Skeletal muscle satellite cell (primary cell): Measurements from ENCODE around the gene MAP3K8.
"Not testable (repeated sequence)": the region's sequence is repeated elsewhere in the genome, so short reads cannot be mapped to it uniquely, and the experiment has no call there.

Experiments used
- H3K27me3 ChIP-seq: 2 replicates; pipeline ENCODE4 v1.7.0; 2013; ENCODE audit warnings: low read length; ENCODE audit not compliant: control insufficient read depth, insufficient read depth
- H3K36me3 ChIP-seq: 2 replicates; pipeline ENCODE4 v1.7.0; 2013; ENCODE audit warnings: mild to moderate bottlenecking, control low read depth, low read length; ENCODE audit not compliant: insufficient read depth
- H3K4me1 ChIP-seq: 2 replicates; pipeline ENCODE4 v1.7.0; 2013; ENCODE audit warnings: low read length; ENCODE audit not compliant: control insufficient read depth, insufficient read depth
- H3K4me2 ChIP-seq: 2 replicates; pipeline ENCODE4 v1.7.0; 2013; ENCODE audit warnings: mild to moderate bottlenecking, low read length
- H3K4me3 ChIP-seq: 2 replicates; pipeline ENCODE4 v1.7.0; 2013; ENCODE audit warnings: low read length
- H3K9ac ChIP-seq: 2 replicates; pipeline ENCODE4 v1.7.0; 2013; ENCODE audit warnings: mild to moderate bottlenecking, low read depth, low read length, moderate library complexity
- H3K9me3 ChIP-seq: replicated peaks from 2 replicates; pipeline ENCODE4 v1.7.0; 2013; ENCODE audit warnings: mild to moderate bottlenecking, control low read depth, low read length

Gene MAP3K8

DNA sequence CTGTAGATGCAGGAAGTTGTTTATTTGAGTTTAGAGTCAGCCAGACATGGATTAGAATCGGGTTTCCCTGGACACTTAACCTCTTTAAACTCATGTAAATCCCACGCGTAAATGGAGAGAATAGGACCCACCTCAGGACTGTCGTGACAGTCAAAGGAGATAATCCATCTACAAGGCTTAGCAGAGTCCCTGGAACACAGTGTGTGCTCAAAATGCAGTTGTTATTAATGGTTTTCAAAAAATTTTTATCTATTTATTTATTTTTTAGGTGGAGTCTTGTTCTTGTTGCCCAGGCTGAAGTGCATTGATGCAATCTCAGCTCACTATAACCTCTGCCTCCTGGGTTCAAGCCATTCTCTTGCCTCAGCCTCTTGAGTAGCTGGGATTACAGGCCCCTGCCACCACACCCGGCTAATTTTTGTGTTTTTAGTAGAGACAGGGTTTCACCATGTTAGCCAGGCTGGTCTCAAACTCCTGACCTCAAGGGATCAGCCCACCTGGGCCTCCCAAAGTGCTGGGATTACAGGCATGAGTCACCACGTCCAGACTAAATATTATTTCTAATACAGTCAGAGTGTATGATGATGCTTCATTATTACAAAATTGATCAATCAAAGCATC is 10.2 kb upstream of the MAP3K8 start:
- Histone ChIP-seq H3K4me1 (peaks cover 14% of the 10 kb centered on the region), H3K4me2 (peak overlapping the region; percentile 1)
- H3K9me3 ChIP-seq, H3K36me3 ChIP-seq, H3K4me3 ChIP-seq, H3K27me3 ChIP-seq, H3K9ac ChIP-seq: not testable (repeated sequence)

DNA sequence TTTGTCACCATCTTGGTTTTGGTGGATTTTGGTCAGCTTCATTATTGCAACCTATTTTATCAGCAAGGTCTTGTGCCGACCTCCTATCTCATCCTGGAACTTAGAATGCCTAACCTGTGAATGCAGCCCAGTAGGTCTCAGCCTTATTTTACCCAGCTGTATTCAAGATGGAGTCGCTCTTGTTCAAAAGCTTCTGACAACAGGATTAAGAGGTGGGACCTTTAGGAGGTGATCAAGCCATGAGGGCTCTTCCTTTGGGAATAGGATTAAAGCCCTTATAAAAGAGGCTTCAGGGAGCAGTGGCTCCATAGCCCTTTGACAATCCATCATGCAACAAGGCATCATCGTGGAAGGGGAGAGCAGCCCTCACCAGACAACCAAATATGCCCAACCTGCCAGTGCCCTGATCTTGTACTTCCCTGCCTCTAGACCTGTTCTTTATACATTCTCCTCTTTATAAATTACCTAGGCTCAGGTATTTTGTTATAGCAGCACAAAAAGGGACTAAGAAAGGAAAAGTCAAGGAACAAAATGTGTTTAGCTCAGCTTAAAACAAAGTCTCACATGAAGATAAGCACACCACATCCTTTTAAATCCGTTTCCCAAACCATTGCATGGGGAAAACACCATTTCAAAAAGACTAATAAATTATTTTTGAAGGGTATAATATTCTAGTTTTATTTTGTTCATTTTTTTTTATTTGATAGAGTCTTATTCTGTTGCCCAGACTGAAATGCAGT is 8.5 kb upstream of the MAP3K8 start:
- H3K4me2 ChIP-seq: no peak overlapping the region
- H3K27me3 ChIP-seq: no peaks in the 10 kb centered on the region
- no peaks in the 10 kb centered on the region for H3K9me3 ChIP-seq
- H3K4me1 ChIP-seq: peaks cover 14% of the 10 kb centered on the region
- H3K36me3 ChIP-seq: no peaks in the 10 kb centered on the region
- no peak overlapping the region for H3K9ac ChIP-seq
- no peak overlapping the region for H3K4me3 ChIP-seq

DNA sequence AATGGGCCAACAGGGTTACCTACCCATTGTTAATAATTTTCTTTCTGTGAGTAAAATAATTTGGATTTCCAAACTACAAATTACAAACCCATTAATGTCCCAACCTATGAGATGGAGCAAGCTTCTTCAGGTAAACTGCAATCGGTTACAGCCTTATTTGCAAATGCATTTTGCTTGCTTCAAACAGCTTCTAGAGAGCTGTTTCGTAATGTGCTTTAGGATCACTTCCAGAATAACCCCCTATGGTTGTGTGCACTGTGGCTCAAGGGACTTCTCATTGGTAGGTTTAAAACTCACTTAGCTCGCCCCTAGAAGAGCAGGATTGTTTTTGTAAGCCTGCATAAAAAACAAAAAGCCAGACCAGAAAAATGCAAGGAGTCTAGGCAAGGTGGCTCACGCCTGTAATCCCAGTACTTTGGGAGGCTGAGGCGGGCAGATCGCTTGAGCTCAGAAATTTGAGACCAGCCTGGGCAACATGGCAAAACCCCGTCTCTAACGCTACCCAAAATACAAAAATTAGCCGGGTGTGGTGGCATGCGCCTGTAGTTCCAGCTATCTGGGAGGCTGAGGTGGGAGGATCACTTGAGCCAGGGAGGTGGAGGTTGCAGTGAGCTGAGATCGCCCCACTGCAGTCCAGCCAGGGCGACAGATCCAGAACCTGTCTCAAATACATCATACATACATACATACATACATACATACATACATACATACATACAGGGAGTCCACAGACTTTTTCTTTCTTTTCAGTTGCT is 3.3 kb upstream of the MAP3K8 start:
- no peak overlapping the region for H3K4me3 ChIP-seq
- H3K27me3 ChIP-seq: no peaks in the 10 kb centered on the region
- H3K9me3 ChIP-seq: no peaks in the 10 kb centered on the region
- H3K4me1 ChIP-seq: peaks cover 17% of the 10 kb centered on the region
- no peak overlapping the region for H3K4me2 ChIP-seq
- H3K9ac ChIP-seq: no peak overlapping the region
- H3K36me3 ChIP-seq: no peaks in the 10 kb centered on the region

DNA sequence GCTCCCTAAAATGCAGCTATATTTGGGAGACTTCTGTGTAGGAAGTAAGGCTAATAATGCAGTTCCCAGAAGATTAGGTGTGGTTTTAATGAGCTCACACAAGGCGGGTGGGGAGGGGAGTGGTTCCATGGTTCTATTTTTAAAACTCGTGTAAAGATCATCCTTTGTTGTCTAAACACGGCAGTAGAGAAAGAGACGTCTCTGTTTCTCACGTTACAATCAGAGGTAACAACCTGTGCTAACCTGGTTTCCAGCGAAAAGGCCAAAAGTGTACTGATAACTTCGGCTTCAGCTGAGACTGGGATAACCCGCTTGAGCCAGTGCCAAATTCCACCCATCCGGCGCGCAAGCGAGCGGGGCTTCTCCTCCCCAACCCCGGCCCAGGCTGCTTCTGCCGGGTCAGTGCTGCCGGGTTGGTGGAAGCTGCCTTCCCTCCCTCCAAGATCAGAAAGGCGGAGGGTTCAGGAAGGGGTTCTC is 2.5 kb upstream of the MAP3K8 start:
- Histone ChIP-seq H3K4me3 (no peak overlapping the region), H3K9ac (no peak overlapping the region), H3K4me1 (peaks cover 21% of the 10 kb centered on the region), H3K36me3 (no peaks in the 10 kb centered on the region), H3K27me3 (no peaks in the 10 kb centered on the region), H3K4me2 (no peak overlapping the region), H3K9me3 (no peaks in the 10 kb centered on the region)

DNA sequence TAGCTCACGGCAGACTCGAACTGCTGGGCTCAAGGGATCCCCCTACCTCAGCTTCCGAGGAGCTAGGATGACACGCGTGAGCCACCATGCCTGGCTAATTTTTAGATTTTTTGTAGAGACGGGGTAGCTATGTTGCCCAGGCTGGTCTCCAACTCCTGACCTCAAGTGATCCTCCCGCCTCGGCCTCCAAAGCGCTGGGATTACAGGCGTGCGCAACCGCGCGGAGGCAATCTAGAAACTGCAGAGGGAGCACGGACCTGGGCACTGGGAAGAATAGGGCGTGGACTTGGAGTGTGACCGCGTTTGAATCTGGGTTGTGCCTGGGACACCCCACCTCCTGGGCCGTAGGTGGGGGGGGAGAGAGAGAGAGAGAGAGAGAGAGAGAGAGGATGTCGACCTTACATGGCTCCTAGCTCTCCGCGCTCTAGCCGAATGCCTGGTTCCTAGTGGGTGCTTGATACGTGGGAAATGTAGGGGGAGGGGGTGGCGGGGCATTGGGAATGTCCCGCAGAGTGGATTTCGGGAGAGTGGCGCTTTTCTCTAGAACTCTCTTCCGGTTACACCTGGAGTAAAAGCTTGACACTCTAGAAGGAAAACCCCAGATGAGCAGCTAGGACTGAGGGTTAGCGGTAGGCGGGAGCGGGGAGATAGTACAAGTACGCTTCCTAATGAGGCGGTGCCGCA is 1.2 kb upstream of the MAP3K8 start:
- H3K4me2 ChIP-seq: peak overlapping the region; percentile 98
- no peaks in the 10 kb centered on the region for H3K36me3 ChIP-seq
- peak overlapping the region; percentile 82 for H3K4me3 ChIP-seq
- no peaks in the 10 kb centered on the region for H3K9me3 ChIP-seq
- peak overlapping the region; percentile 76 for H3K9ac ChIP-seq
- no peaks in the 10 kb centered on the region for H3K27me3 ChIP-seq
- peaks cover 27% of the 10 kb centered on the region for H3K4me1 ChIP-seq

DNA sequence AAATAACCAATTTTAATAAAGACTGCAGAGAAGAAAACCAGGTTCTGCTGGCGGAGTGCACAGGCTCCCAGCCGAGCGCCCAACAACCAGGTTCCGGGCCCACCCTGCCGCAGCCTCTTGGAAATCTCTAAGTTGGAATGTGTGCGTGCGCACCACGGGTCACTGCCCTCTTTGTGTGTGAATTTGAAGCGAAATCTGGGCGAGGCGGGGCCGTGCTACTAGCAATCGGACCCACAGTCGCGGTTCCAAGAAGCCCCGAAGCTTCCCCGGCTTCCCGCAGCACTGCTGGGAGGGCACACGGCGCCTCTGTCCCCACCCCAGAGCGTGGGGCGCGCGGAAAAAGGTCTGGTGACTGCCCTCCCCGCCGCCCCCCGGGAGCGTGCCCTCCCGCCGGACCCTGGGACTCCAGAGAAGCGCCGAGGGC is 666 bp upstream of the MAP3K8 start:
- Histone ChIP-seq H3K4me3 (peak overlapping the region; percentile 82), H3K4me2 (peak overlapping the region; percentile 98), H3K9ac (peak overlapping the region; percentile 76), H3K36me3 (no peaks in the 10 kb centered on the region), H3K4me1 (peaks cover 33% of the 10 kb centered on the region), H3K27me3 (no peaks in the 10 kb centered on the region), H3K9me3 (no peaks in the 10 kb centered on the region)

DNA sequence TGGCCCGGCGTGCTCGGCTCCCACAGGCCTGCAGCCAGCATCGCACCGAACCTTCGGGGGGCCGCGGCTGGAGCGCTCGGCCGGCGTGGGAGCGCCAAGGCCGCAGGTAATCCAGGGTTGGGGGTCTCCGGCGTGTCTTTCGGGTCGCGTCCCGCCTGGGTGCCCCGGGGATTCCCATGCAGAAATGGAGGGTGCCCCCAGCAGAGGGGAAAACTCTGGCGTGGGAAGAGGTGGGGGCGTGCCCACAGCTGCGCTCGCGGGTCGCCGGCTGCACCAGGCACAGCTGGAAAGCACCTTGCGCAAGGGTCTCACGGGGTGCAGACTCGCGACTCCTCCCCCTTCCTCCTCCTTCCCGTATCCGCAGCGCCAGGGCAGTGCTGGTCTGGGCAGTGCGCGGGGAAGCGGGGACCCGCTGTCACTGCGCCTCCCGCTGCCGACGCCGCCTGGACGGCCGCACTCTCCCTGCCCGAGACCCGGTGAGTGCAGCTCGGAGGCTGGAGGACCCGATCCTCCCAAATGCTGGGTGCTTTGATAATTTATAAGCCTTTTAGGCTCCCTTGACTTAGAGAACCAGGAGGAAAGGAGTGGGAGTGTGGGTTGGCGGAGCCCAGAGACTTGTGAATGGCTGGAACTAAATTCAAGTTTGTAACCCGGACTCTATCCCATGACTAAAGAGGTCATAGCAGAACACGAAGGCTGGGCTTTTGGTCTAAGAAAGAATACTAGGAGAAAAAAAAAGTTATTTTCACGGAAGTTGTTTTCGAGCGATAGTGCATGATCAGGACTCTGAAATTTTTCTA is 489 bp downstream of the MAP3K8 start:
- H3K9ac ChIP-seq: peak overlapping the region; percentile 76
- no peaks in the 10 kb centered on the region for H3K36me3 ChIP-seq
- H3K4me1 ChIP-seq: peaks cover 34% of the 10 kb centered on the region
- H3K27me3 ChIP-seq: no peaks in the 10 kb centered on the region
- H3K9me3 ChIP-seq: no peaks in the 10 kb centered on the region
- H3K4me2 ChIP-seq: peak overlapping the region; percentile 98
- H3K4me3 ChIP-seq: peak overlapping the region; percentile 82

DNA sequence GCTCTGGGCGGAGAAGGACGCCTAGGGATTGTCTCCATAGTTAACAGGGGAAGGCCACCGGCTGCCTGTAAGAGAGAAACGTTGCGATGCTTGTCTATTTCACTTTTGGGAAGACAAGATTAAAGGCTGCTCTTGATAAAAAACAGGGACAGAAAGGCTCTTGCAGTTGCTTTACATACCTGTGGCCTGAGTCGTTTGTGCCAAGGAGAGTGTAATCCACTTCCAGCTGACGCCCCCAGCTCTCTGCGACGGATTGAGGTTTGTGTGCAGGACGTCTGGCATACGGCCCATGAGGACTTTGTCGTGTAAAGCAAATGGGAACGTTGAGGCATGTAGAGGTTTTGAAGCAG is 1.1 kb downstream of the MAP3K8 start:
- Histone ChIP-seq H3K9me3 (no peaks in the 10 kb centered on the region), H3K4me1 (peaks cover 34% of the 10 kb centered on the region)

DNA sequence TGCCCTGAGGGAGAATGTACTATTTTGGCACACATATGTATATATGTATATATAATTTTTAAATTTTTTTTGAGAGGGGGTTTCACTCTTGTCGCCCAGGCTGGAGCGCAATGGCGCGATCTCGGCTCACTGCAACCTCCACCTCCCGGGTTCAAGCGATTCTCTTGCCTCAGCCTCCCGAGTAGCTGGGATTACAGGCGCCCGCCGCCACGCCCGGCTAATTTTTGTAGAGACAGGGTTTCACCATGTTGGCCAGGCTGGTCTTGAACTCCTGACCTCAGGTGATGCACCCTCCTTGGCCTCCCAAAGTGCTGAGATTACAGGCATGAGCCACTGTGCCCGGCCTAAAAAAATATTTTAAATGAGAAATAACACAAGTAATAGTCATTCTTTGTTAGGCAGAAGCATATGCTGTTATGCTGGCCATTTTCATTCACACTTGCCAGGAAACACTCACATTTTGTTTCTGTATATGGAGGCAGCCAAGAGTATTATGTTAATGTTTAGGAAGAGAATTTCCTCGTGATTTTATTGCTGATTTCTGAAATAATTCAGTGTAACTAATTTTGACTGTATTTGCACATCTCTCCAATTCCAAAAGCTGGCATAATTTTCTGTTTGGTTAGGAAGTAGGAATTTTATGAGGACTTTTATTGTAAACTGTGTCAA is 1.6 kb downstream of the MAP3K8 start:
- not testable (repeated sequence) for H3K36me3 ChIP-seq, H3K9ac ChIP-seq, H3K4me3 ChIP-seq, H3K27me3 ChIP-seq, H3K9me3 ChIP-seq
- H3K4me2 ChIP-seq: peak overlapping the region; percentile 98
- H3K4me1 ChIP-seq: peaks cover 34% of the 10 kb centered on the region

More for the DNA sequence above, 1.1 kb downstream of the MAP3K8 start:
- H3K4me2 ChIP-seq: peak overlapping the region; percentile 98
- H3K27me3 ChIP-seq: no peaks in the 10 kb centered on the region
- peak overlapping the region; percentile 76 for H3K9ac ChIP-seq
- H3K36me3 ChIP-seq: no peaks in the 10 kb centered on the region
- H3K4me3 ChIP-seq: peak overlapping the region; percentile 82

DNA sequence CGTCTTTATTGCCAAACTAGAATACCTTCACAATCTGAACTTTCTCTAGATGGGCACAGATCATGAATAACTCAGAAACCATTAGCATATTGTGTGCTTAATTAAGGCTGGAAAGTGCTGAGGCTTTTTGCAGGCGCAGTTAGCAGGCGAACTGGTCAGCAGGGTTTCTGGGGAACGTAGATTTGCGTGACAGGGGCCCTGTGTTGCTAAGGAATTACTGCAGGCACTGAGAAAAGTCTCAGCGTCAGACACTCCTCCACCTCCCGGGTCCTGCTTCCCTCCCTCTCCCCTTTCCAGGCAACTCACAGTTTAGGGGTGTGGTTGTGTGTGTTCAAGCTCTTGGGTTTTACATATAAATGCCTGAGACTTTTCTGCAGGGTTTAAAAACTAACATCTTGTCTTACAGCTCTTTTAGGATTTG is 2.2 kb downstream of the MAP3K8 start:
- no peak overlapping the region for H3K9ac ChIP-seq
- no peaks in the 10 kb centered on the region for H3K36me3 ChIP-seq
- H3K4me2 ChIP-seq: no peak overlapping the region
- no peak overlapping the region for H3K4me3 ChIP-seq
- no peaks in the 10 kb centered on the region for H3K9me3 ChIP-seq
- no peaks in the 10 kb centered on the region for H3K27me3 ChIP-seq
- H3K4me1 ChIP-seq: peaks cover 34% of the 10 kb centered on the region
